ENCODE data around the gene DMRTC2. TPM values are rescaled to one million over a fixed set of nuclear protein-coding genes. Genes with fewer than 3 reads are reported as not detected.

Gene DMRTC2
- total and polyA plus RNA-seq, 2 donors (not counting 1 experiment from before 2014, with no cell fraction given), result not detected

DNA sequence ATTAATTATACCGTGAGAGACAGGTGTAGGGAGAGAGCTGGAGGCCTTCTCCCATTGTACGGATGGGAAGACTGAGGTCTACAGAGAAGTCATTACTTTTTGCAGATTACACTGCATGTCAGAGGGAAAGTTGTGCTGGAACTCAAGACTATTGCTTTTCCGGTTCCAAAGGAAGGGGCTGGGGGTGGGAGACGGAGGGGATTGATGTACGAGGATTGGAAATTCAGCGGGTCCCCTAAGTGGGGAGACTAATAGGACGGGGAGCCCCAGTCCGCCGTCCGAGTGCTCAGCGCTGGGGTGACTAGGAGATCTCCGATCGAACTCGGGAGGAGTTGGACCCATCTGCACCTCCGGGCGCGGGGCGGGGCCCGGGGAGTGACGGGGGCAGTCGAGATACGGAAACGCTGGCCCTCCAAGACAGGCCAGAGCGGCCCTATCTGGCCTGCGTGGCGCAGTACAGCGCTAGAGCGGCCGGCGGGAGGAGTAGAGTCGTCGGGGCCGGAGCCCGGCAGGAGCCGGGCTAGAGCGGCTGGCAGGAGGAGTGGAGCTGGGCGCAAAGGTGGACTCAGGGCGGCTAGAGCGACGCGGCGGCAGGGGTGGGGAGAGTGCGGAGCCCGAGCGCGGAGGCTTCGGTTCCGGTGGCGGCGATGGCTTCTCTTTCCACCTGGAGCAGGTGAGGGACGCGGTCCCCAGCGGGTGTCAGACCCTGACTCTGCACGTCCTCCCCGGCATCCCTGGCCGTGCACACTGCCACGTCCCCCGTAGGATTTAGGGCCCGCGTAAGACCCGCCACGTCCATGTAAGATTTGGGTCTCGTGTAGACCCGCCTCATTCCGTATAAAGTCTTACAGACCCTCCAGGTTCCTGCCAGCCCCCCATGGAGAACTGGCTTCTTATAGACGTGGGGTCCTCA is 39.2 kb downstream of the DMRTC2 start:
- peak overlapping the region; percentile 61 for H2AFZ ChIP-seq (ENCODE audit: insufficient read depth, low read depth, low read length, poor library complexity, severe bottlenecking)
- H3K4me1 ChIP-seq (ENCODE audit: control insufficient read depth in 2 of 2, insufficient read depth in 2 of 2, low read length in 2 of 2), result peaks cover 72 to 83% of the 10 kb centered on the region in 2 donors
- peak overlapping the region; percentile 83 to 100 (median 97) for H3K4me3 ChIP-seq (ENCODE audit: control extremely low read depth in 1 of 5, extremely low read depth in 1 of 5, insufficient read depth in 1 of 5, low read depth in 2 of 5, low read length in 4 of 5)

More for the DNA sequence above, 39.2 kb downstream of the DMRTC2 start:
- Histone ChIP-seq H3K4me2 (replicated peaks; ENCODE audit: low read depth, low read length, poor library complexity, severe bottlenecking) (peak overlapping the region; percentile 87), H3K27me3 (replicated peaks in 1 of 4; ENCODE audit: control extremely low read depth in 1 of 4, control insufficient read depth in 3 of 4, insufficient read depth in 4 of 4, low read length in 3 of 4) (no peaks in the 10 kb centered on the region), H3K9me3 (ENCODE audit: control extremely low read depth in 1 of 3, control insufficient read depth in 2 of 3, insufficient read depth in 1 of 3, low read length in 2 of 3) (no peaks in the 10 kb centered on the region), H4K20me1 (ENCODE audit: control insufficient read depth, insufficient read depth, low read length, poor library complexity, severe bottlenecking) (peaks cover 71% of the 10 kb centered on the region), H3K79me2 (ENCODE audit: control insufficient read depth, insufficient read depth, low read length) (peaks cover 89% of the 10 kb centered on the region), H3K9ac (ENCODE audit: low read length) (peak overlapping the region; percentile 94), H3K36me3 (replicated peaks in 1 of 2; ENCODE audit: control extremely low read depth in 1 of 2, control insufficient read depth in 1 of 2, extremely low read depth in 1 of 2, insufficient read depth in 2 of 2, low read length in 1 of 2) (peaks cover 0 to 40% of the 10 kb centered on the region in 2 experiments), H3K27ac (ENCODE audit: low read length in 2 of 2) (peak overlapping the region; percentile 72 to 87)
- Mint-ChIP-seq H3K4me1 (peaks cover 78% of the 10 kb centered on the region), H3K27ac (peak overlapping the region; percentile 98), H3K4me3 (peak overlapping the region; percentile 93), H3K27me3 (no peaks in the 10 kb centered on the region), H3K9me3 (ENCODE audit: insufficient read depth) (no peaks in the 10 kb centered on the region)
- under 1% methylated on average over 66 of the region's 66 CpGs for WGBS (ENCODE audit: insufficient coverage)
- intact Hi-C loops (cut with micrococcal nuclease), result loop anchor here (1.0 to 5.0 kb wide), 5 partner anchors 9 to 193 kb away; partner anchors contain the start of genes RABAC1 and ZNF574
- DNase-seq (peak; percentile 95), ATAC-seq (ENCODE audit: low read depth) (peak; percentile 78)
- ChIA-PET CTCF (interaction anchor here (0.9 to 7.3 kb wide), 8 partner anchors 10 to 145 kb away, joined by 3 to 180 read pairs (median 8); partner anchors contain the start of genes CD79A and RPS19), POLR2A (interaction anchor here (0.6 to 4.3 kb wide), 11 partner anchors 11 to 65 kb away, joined by 3 to 85 read pairs (median 5); partner anchors contain the start of genes ERFL and RPS19)
- TF ChIP-seq EZH2 (IDR thresholded peaks at IDR 0.05; ENCODE audit: borderline replicate concordance, insufficient read depth, low read depth, low read length, poor library complexity, severe bottlenecking), result no peak
- TF ChIP-seq, protein P1, sequence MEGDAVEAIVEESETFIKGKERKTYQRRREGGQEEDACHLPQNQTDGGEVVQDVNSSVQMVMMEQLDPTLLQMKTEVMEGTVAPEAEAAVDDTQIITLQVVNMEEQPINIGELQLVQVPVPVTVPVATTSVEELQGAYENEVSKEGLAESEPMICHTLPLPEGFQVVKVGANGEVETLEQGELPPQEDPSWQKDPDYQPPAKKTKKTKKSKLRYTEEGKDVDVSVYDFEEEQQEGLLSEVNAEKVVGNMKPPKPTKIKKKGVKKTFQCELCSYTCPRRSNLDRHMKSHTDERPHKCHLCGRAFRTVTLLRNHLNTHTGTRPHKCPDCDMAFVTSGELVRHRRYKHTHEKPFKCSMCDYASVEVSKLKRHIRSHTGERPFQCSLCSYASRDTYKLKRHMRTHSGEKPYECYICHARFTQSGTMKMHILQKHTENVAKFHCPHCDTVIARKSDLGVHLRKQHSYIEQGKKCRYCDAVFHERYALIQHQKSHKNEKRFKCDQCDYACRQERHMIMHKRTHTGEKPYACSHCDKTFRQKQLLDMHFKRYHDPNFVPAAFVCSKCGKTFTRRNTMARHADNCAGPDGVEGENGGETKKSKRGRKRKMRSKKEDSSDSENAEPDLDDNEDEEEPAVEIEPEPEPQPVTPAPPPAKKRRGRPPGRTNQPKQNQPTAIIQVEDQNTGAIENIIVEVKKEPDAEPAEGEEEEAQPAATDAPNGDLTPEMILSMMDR (IDR thresholded peaks at IDR 0.05), result no peak
